ENCODE results near the gene COA5.
A peak's percentile ranks its signal among the peaks of the same experiment; 100 is the strongest.

Gene COA5, protein sequence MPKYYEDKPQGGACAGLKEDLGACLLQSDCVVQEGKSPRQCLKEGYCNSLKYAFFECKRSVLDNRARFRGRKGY

DNA sequence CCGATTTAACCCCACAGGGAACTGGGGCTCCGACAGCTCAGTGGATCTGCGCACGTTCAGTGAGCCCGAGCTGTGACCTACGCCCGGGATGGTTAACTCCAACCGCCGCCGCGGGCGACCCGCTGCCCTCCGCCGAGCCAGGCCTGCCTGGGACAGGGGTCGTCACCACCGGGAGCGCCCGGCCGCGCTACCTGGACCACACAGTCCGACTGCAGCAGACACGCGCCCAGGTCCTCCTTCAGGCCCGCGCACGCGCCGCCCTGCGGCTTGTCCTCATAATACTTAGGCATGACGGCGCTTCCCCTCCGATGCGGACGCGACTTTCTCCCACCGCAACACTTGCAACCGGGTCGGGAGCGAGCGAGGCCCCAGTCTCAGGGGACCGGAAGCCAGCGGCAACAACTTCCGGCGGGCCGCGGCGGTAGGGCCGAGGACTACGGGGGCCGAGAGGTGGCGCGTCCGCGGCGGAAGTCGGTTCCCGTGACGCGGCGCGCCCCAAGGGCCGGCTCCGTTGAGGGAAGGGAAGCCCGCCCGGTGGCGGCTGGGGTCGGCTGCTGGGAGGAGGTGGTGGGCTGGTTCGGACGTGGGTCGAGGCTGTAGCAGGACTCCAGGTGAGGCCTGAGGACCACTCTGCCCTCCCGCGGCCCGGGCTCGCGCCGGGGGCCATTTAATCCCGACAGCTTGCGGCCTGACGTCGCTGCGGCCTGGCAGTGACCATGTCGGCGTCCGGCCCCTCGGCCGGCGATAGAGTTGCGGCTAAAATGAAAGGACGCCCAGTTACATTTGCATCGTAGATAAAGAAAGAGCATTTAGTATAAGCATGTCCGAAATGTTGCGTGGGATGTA lies at the start of gene COA5, which contains the start of gene UNC50:
COA5 (minus strand) TSS at position 397 of the 846 bp plus-strand sequence; CDS start at position 290, 107 bp downstream.
UNC50 (plus strand) TSS at position 474 of the 846 bp plus-strand sequence. CDS start 1,171 bp downstream, outside the sequence.
- DNase-seq = peak; percentile 40

GRCh38 chr2:98656800-98657199 lies 48.5 kb upstream of the COA5 start:
- peak; percentile 82 for DNase-seq

DNA sequence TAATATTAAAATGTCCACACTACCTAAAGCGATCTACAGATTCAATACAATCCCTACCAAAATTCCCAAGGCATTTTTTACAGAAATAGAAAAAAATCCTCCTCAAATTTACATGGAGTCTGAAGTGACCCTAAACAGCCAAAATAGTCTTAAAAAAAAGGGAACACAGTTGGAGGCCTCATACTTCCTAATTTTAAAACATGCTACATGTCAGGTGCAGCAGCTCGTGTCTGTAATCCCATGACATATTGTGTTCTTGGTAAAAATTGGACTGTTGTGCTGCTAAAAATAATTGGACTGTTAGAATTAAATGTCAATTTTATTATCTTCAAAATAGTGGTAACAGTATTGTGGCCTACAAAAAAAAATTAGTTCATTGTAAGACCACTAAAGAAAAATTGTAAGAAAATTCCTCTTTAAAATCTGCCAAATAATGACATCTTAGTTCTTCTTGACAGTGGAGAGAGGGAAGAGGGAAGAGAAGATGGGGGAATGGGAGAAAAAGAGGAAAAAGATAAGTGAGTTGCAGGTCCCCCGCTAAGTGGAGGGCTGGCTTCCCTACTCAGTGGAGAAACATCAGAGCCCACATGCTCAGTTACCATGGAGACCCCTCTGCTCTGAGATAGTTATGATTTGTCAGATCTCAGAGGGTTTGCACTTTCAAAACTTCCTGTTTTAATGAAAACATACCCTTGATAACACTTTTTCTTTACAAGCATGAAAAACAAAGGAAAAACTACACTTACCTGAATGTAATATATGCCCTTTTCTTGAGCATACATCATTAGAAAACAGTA lies 46.6 kb upstream of the COA5 start:
- DNase-seq = peak; percentile 8

DNA sequence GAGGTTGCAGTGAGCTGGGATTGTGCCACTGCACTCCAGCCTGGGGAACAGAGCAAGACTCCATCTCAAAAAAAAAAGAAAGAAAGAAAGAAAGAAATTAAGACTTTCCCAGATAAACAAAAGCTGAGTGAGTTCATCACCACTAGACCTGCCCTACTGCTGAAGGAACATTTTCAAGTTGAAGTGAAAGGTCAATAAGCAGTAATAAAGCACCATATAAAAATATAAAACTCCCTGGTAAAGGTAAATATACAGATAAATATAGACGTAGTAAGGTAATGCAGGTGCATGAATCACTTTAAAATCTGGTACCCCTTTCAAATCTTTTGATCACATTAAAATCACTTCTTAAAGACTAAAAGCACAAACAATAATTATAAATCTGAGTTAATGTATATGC lies 42.7 kb upstream of the COA5 start:
- no peak for DNase-seq

DNA sequence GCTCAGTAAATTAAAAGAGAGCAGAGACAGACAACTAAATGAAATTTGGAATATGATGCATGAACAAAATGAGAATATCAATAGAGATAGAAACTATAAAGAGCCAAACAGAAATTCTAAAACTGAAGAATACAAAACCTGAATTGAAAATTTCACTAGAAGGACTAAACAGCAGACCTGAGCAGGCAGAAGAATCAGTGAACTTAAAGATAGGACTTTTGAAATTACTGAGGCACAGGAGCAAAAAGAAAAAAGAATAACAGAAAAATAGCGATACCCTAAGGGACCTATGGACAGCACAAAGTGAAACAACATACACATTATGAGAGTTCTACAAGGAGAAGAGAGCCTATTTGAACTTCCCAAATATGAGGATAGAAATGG lies 41.7 kb upstream of the COA5 start:
- no peak for DNase-seq

DNA sequence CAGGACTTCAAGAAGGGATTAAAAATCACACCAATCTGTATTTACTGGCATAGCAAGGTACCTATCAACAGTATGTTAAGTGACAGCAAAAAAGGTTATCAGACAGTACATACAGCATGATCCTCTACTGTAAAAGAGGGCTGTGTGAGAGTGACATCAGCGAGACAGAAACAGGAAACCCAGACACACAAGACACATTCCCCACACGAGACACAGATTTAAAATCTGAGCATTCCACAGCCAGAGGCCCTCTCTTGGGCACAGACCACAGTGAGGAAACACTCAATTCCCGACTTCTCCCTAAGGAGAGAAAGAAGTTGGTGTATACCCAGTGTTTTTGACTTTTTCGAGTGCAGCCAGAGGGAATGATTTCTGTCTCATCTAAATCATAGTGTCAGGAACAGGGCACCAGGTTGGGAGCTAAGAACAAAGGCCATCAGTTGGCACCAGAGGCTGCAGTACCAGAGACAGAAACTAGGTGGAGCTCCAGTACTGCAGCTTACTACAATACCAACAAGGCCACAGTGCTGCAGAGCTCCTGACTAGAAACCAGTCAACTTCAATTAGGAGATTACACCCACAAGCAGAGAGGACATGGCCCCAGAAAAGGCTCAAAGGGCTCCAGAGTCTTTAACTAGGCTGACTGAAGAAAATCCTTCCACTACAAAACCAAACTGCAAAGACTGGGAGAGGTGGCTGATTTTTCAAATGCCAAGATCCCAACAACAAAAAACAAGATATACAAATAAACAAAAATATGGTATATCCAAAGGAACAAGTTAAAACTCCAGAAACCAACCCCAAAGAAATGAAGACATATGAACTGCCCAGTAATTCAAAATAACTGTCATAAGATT lies 41.1 kb upstream of the COA5 start:
- DNase-seq = peak; percentile 57

GRCh38 chr2:98648451-98648850 lies 40.1 kb upstream of the COA5 start:
- DNase-seq = no peak

- no peak for DNase-seq
Observed at GRCh38 chr2:98647636-98648035, 39.3 kb upstream of the COA5 start.

DNA sequence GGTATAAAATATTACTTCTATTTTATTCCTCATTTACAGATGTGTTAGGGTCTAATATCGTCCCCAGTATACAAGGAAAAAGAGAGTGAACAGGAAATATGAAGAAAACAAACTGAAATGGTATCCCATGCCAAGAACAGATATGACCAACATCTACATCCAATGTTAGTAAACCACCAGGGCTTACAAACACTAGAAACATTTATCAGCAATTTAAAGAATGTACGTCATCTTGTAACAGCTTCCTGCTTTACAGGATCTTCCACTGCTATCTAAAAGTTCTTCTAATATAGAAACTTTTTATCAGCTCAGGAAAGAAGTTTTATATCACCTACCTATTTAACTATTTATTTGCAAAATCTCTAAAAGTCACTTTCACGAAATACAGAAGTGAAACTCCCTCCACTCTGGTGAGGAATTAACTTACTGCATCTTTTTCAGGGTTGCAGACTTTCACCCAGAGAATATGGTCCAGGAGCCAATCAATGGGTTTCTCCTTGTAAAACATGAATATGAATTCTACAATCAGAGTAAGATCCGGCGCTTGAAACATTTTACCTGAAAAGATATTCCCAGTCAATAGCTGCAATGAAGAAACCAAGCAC lies 35.3 kb upstream of the COA5 start:
- DNase-seq = no peak

GRCh38 chr2:98637401-98638147 lies 29.3 kb upstream of the COA5 start:
- DNase-seq = no peak

GRCh38 chr2:98634406-98635092 lies 26.2 kb upstream of the COA5 start:
- DNase-seq = no peak

- DNase-seq = no peak
Observed at GRCh38 chr2:98632351-98632750, 24.0 kb upstream of the COA5 start.

- no peak for DNase-seq
Observed at GRCh38 chr2:98623657-98624056, 15.3 kb upstream of the COA5 start.

GRCh38 chr2:98617149-98617548 lies 8.8 kb upstream of the COA5 start:
- no peak for DNase-seq

DNA sequence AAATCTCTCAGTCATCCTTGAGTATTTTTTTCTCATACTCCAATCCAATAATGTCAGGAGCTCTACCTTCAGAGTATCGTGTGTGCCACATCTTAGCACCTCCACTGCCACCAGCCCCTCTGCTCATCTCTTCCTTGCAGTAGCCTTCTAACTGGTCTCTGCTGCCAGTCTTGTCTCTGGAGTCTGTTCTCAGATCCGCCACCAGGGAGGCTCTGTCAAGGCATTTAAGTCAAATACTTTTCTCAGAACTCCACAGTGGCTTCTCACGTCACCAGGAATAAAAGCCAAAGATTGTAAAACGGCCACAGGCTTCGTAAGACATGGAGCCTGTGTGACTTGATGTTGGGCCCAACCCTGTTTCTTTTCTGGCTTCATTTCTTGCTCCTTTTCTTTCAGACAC lies 7.2 kb upstream of the COA5 start:
- no peak for DNase-seq

- no peak for DNase-seq
Observed at GRCh38 chr2:98614024-98614739, 5.9 kb upstream of the COA5 start.

DNA sequence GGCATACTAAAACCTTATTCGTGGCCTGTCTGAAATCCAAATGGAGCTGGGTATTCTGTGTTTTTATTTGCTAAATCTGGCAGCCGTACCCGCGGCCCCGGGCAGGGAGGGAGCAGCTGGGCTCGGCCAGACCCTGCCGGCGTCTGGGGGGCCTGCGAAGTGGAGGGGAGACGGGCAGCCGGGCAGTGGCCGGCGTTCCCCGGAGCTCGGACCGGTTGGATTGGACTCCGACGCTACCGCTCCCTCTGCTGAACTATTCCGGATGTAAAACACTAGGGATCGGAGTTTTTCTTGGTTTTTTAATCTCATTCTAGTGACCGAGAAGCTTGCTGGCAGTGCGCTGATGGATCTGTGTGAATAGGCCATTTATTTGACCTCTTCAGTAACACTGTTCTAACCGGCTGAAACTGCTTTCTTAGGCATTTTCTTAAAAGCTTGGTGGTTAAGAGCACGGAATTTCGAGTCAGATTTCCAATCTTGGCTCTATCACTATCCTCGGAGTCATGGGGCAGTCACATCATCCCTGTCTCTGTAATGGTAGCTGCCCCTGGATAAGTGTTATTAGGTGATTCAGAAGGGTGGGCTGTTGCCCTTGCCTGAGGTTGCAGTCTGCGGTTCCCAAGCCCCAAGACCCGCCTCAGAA lies 771 bp upstream of the COA5 start:
- DNase-seq = no peak

- DNase-seq = no peak
Observed at GRCh38 chr2:98607741-98608115, 584 bp downstream of the COA5 start.

DNA sequence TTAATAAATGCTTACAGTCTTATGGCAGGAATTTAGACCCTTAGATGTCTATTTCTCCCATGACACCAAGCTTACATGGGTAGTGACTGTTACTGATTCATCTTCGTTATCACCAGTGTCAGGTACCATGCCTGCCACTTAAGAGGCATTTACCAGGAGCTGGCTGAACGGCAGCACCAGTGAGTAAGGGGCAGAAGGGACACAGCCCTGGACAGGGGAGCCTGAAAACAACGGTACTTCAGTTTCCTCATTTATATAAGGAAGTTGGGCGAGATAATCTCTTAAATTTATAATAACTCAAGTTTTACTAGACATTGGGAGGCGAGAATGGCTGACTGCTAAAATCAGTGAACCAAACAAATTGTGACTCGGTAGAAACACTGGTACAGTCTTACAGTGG lies 1.2 kb downstream of the COA5 start:
- no peak for DNase-seq

GRCh38 chr2:98606431-98606830 lies 1.9 kb downstream of the COA5 start:
- no peak for DNase-seq
